NB4 (cell line): ENCODE data around the gene DDAH1.
A peak's percentile ranks its signal among the peaks of the same experiment; 100 is the strongest.
"Not testable (repeated sequence)": the region's sequence is repeated elsewhere in the genome, so short reads cannot be mapped to it uniquely, and the experiment has no call there.

Source experiments
- DNase-seq: peaks from one replicate; pipeline ENCODE4 v3.0.0; 2010; ENCODE audit warnings: low read depth
- H3K4me3 ChIP-seq: one replicate; pipeline ENCODE4 v1.5.1; 2011; ENCODE audit warnings: mild to moderate bottlenecking, low read depth, low read length, moderate library complexity
- MYC ChIP-seq: IDR thresholded peaks from 2 replicates; pipeline ENCODE4 v1.6.1; 2011; ENCODE audit warnings: low read depth, low read length
- POLR2A ChIP-seq: IDR thresholded peaks from 2 replicates; pipeline ENCODE4 v1.6.1; 2011; ENCODE audit warnings: mild to moderate bottlenecking; ENCODE audit not compliant: insufficient read length; ENCODE audit errors: extremely low read depth
- TF ChIP-seq, protein P1 (sequence below): IDR thresholded peaks from one replicate; pipeline ENCODE4 v1.5.1; 2012; ENCODE audit warnings: low read depth, low read length
- TF ChIP-seq, protein P2 (sequence below): IDR thresholded peaks from 2 replicates; pipeline ENCODE4 v1.6.1; 2011; ENCODE audit warnings: low read depth, low read length

Gene DDAH1

DNA sequence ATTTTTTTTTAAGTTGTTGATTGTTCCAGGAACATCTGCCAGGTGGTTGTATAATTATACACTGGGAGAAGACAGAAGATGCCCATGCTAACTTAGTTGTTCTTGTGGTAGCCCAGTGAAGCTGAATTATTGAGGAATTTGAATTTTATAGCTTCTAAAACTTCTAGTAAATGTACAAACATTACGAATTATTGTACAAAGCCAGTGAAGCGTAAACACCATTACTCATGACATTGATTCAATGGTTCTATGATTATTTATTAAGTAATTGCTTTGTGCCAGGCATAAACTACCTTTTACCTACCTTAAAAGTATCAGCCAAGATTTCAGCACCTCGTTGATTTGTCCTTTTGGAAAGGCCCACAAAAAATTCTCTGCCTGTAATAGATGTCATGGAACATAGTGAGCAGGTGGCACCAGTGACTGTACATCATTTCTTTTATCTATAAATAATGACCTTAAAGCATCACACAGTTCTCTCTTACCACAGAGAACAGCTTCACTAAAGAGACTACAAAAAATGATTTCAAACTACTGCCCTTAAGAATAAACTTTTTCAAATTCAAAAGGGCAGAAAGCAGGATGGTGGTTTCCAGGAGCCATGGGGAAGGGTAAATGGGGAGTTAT, 113.6 kb downstream of the DDAH1 start:
- no peak for DNase-seq
- H3K4me3 ChIP-seq: no peak overlapping the region
- TF ChIP-seq, protein P1, sequence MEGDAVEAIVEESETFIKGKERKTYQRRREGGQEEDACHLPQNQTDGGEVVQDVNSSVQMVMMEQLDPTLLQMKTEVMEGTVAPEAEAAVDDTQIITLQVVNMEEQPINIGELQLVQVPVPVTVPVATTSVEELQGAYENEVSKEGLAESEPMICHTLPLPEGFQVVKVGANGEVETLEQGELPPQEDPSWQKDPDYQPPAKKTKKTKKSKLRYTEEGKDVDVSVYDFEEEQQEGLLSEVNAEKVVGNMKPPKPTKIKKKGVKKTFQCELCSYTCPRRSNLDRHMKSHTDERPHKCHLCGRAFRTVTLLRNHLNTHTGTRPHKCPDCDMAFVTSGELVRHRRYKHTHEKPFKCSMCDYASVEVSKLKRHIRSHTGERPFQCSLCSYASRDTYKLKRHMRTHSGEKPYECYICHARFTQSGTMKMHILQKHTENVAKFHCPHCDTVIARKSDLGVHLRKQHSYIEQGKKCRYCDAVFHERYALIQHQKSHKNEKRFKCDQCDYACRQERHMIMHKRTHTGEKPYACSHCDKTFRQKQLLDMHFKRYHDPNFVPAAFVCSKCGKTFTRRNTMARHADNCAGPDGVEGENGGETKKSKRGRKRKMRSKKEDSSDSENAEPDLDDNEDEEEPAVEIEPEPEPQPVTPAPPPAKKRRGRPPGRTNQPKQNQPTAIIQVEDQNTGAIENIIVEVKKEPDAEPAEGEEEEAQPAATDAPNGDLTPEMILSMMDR: no peak
- TF ChIP-seq MYC: no peak
- TF ChIP-seq, protein P2, sequence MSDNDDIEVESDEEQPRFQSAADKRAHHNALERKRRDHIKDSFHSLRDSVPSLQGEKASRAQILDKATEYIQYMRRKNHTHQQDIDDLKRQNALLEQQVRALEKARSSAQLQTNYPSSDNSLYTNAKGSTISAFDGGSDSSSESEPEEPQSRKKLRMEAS: no peak
- no peak for TF ChIP-seq POLR2A

DNA sequence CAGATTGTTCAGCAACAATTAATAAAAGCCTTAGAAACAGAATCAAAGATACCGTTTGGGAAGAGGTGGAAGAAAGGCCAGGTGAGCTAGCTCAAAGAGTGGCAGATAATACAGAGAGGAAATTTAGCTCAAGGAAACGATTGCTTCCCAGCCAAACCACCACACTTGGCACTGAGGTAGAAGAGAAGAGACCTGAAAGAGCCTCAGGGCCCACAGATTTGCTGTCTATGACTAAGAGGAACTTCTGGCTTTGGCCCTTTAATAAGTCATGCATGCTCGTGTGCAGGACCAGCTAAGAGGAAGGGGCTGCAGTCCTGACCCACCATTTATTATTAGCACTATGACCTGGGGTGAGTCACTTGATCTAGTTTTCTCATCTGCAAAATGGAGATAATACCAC, 115.7 kb downstream of the DDAH1 start:
- no peak for TF ChIP-seq MYC
- TF ChIP-seq, protein P1: no peak
- TF ChIP-seq, protein P2: no peak
- H3K4me3 ChIP-seq: no peak overlapping the region
- no peak for DNase-seq

DNA sequence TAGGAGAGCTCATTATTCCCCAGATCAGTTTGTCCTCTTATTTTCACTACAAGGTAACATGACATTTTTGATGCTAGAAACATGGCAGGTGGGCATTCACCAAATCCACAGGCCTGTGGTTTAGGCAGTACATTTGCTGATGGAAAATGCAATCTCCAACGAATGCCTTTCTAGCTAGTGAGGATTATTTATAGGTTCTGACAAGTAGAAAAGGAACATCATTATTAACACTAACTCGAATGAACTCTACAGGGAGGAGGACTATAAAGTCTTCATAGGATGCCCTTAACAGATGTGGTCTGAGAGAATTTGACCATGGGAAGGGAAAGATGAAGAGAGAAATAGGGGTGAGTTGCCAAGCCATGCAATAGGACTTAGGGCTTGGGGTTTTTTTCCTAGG, 117.1 kb downstream of the DDAH1 start:
- TF ChIP-seq, protein P1: no peak
- TF ChIP-seq POLR2A: no peak
- TF ChIP-seq, protein P2: no peak
- no peak for TF ChIP-seq MYC
- DNase-seq: no peak
- H3K4me3 ChIP-seq: no peak overlapping the region

DNA sequence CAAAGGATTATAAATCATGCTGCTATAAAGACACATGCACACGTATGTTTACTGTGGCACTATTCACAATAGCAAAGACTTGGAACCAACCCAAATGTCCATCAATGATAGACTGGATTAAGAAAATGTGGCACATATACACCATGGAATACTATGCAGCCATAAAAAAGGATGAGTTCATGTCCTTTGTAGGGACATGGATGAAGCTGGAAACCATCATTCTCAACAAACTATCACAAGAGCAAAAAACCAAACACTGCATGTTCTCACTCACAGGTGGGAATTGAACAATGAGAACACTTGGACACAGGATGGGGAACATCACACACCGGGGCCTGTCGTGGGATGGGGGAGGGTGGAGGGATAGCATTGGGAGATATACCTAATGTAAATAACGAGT, 117.7 kb downstream of the DDAH1 start:
- not testable (repeated sequence) for DNase-seq, H3K4me3 ChIP-seq

DNA sequence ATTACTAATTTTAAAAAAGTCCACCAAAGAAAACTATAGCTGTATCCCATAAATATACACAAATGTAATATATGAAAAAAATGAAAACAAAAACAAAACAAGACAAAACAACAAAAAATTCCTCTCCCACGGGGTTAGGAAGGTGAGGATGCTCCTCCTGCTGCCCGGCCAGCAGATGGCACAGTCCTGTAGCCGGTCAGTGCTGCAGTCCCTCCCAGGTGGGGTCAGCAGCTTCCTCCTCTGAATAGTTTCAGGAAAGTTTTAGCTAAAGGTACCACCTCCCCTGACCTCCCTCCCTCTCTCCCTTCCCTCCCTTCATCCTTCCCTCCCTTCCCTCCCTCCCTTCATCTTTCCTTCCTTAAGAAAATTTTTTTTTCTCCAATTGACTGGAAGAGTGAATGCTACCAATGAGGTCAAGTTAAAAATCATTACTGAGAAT, 120.7 kb downstream of the DDAH1 start:
- H3K4me3 ChIP-seq: no peak overlapping the region
- peak; percentile 21 for DNase-seq
- TF ChIP-seq, protein P1: peak; percentile 42
- TF ChIP-seq, protein P2: no peak

DNA sequence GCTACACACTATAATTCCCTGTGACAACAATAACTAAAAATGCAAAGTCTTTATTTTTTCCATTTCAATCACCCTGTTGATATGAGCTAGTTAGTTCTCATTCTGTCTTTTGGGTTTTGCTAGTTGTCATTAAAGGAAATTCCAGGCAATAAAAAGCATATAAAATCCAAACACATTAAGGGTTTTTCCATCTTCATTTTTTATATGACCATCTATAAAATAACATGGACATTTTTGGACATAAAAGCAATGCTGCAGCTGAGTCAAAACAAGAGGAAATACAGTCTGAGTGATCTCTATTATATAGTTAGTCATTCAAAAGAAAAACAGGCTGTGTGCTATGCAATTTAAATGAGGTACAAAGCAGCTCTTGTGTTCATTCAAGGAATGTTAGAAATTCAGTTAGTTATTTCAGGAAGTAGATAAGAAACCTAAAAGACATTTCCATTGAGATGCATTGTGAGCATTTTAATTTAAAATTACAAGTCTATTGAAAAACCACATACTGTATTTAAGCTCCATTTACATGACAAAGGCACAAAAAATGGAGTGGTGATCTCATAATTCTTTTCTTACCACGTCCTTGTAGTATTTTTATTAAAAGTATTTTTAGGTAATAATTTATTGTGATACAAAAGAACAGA, 121.2 kb downstream of the DDAH1 start:
- H3K4me3 ChIP-seq: no peak overlapping the region
- TF ChIP-seq MYC (no peak), POLR2A (no peak)
- TF ChIP-seq, protein P1: no peak
- TF ChIP-seq, protein P2: no peak
- no peak for DNase-seq
